NCI-H2227 treated with DMSO at 0.1 percent for 48 hours (cell line): Measurements from ENCODE around the gene CDCA4.
"Not testable (repeated sequence)": the region's sequence is repeated elsewhere in the genome, so short reads cannot be mapped to it uniquely, and the experiment has no call there.

Experiments
- DNase-seq: peaks from one replicate; lab custom pipeline; 2025; lab: John Stamatoyannopoulos, UW

Gene CDCA4

GRCh38 chr14:105033412-105033900, 12.6 kb upstream of the CDCA4 start:
- not testable (repeated sequence) for DNase-seq

DNA sequence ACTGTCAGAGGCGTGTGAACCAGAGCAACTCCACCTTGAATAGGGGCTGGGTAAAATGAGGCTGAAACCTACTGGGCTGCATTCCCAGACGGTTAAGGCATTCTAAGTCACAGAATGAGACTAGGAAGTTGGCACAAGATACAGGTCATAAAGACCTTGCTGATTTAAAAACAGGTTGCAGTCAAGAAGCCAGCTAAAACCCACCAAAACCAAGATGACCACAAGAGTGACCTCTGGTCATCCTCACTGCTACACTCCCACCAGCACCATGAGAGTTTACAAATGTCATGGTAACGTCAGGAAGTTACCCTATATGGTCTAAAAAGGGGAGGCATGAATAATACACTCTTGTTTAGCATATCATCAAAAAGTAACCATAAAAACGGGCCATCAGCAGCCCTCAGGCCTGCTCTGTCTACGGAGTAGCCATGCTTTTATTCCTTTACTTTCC, 11.6 kb upstream of the CDCA4 start:
- DNase-seq, result not testable (repeated sequence)

- DNase-seq, result no peak
Measured at GRCh38 chr14:105030836-105031396, 10.0 kb upstream of the CDCA4 start.

GRCh38 chr14:105030194-105030593, 9.3 kb upstream of the CDCA4 start:
- DNase-seq, result no peak

GRCh38 chr14:105029402-105029801, 8.5 kb upstream of the CDCA4 start:
- no peak for DNase-seq

DNA sequence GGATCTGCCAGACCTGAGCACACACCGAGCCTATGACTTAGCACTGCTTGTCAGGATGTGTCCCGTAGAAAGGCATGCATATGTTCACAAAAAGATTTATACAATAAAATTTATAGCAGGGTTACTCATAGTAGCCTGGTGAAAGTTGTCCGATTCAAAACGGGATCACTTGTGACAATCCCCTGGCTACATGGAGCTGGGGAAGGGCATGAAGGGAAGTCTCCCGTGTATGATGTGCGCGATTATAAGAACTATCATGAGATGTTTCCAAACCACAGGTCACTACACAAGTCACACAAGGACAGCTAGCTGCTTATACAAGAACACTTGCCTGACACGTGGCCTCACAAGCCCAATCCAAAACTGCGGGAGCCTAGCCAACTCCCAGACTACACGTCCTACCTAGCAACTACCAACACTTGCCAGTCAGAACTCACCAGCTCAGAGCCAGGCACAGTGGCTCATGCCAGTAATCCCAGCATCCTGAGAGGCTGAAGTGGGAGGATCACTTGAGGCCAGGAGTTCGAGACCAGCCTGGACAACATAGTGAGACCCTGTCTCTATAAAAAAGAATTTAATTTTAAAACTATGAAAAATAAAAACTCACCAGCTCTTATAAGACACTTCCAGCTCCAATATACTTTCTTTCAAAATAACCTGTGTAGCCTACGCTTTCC, 7.5 kb upstream of the CDCA4 start:
- DNase-seq, result no peak

DNA sequence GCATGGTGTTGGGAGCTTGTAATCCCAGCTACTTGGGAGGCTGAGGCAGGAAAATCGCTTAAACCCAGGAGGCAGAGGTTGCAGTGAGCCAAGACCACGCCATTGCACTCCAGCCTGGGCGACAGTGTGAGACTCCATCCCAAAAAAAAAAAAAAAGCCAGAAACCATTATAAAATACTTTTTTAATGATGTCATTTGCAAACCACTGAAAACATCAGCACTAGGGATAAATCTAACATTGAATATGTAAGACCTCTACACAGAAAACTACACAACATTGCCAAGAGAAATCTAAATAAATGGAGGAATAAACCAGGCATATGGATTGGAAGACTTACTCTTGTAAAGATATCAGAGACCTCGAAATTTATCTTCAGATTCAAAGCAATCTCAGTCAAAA, 6.8 kb upstream of the CDCA4 start:
- DNase-seq, result not testable (repeated sequence)

DNA sequence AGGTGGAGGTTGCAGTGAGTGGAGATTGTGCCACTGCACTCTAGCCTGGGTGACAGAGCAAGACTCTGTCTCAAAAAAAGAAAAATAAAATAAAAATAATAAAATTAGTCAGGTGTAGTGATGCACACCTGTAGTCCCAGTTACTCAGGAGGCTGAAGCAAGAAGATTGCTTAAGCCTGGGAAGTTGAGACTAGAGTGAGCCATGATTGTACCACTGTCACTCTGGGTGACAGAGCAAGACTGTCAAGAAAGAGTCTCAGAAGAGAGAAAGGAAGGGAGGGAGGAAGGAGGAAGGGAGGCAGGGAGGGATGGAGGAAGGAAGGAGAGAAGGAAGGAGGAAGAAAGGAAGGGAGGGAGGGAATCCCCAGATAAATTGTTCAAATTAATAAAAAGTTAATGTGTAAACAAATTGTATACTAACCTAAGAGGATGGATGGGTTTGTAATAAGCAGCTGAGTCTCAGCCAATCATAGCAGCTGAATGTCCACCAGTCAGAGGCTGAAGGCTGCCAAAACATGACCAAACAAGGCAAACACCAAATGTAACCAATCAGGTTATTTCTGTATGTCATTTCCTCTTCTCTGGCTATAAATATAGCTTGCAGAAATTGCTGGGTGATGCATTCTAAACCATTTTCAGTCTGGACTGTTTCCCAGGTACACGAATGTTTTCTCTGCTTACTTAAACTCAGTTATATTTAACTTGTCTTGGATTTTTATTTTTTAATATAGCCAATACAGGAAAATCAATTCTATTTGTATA, 6.1 kb upstream of the CDCA4 start:
- no peak for DNase-seq

DNA sequence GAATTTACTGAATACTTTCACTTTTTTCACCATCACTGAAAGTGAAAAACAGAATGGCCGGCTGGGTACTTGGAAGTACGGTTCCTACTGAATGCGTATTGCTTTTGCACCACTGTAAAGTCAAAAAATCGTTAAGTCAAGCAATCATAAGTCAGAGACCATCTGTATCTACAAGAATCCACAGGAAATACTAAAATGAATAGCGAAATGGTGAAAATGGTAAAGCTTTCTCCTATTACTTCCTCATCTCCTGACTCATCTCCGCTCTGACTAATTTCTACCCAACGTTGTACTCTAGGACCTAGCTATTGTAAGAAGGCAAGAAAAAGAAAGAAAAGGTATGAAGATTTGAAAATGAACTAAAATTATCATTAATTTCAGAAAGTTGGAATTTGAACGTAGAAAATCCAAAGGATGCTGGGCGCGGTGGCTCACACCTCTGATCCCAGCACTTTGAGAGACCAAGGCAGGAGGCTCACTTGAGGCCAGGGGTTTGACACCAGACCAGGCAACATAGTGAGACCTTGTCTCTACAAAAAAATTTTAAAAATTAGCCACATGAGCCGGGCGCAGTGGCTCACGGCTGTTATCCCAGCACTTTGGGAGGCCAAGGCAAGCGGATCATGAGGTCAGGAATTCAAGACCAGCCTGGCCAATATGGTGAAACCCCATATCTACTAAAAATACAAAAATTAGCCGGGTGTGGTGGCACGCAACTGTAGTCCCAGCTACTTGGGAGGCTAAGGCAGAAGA, 5.3 kb upstream of the CDCA4 start:
- no peak for DNase-seq

DNA sequence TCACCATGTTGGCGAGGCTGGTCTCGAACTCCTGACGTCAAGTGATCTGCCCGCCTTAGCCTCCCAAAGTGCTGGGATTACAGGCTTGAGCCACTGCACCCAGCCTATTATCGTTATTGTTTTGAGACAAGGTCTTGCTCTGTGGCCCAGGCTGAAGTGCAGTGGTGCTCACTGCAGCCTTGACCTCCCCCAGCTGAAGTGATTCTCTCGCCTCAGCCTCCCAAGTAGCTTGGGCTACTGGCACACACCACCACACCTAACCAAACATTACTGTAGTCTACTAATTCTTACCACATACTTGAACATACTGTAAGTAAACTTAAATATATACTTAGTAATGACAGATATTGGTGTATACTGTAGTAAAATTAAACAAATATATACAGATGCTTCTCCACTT, 4.5 kb upstream of the CDCA4 start:
- no peak for DNase-seq

DNA sequence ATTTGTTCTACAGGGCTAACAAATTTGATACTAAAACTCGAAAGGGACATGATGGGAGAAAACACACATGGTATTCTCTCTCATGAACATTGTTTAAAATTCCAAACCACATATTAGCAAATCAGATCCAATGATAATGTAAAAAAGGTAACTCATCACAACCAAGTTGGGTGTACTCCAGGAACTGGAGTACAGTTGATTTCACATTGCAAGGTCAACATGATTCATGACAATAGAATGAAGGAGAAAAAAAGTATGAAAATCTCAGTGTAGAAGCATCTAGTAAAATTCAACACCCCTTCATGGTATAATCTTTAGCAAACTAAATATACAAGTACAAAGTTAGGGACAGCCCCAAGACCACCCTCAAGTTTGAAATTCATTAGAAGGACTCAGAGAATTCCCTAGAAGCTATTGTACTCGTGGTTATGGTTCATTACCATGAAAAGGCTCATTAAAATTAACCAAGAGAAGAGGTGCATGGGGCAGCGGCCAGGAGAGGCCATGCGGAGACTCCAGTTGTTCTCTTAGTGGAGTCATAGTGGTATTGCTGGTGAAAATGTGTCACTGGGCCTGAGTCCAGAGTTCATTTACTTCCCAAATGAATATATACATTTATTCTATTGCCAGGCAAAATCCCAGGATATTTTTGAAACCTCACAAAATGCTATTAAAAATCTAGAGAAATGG, 3.1 kb upstream of the CDCA4 start:
- no peak for DNase-seq

GRCh38 chr14:105023144-105023543, 2.3 kb upstream of the CDCA4 start:
- DNase-seq, result no peak

- DNase-seq, result no peak
Measured at GRCh38 chr14:105022276-105022670, 1.4 kb upstream of the CDCA4 start.

- DNase-seq, result peak; percentile 84
Measured at GRCh38 chr14:105021656-105022275, 883 bp upstream of the CDCA4 start.

GRCh38 chr14:105019861-105020814, 745 bp downstream of the CDCA4 start:
- DNase-seq, result no peak

DNA sequence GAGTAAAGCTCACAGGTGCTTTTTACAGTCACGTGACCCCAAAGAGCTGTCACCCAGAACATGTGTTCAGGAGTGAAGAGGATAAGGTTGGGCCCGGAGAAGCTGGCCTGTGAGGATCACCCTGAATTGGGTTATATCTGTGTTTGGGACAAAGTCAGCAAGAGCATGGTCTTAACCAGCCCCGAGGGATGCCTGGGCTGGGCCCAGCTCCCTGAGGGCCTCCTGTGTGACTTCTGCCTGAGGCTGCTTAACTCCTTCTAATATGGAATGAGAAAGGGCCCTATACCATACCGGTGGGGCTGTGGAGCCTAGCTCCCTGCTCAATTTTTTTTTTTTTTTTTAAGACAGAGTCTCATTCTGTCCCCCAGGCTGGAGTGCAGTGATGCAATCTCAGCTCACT, 2.5 kb downstream of the CDCA4 start:
- no peak for DNase-seq

GRCh38 chr14:105015905-105016304, 5.0 kb downstream of the CDCA4 start:
- DNase-seq, result no peak

- no peak for DNase-seq
Measured at GRCh38 chr14:105015242-105015641, 5.6 kb downstream of the CDCA4 start.

- no peak for DNase-seq
Measured at GRCh38 chr14:105014631-105015030, 6.3 kb downstream of the CDCA4 start.

DNA sequence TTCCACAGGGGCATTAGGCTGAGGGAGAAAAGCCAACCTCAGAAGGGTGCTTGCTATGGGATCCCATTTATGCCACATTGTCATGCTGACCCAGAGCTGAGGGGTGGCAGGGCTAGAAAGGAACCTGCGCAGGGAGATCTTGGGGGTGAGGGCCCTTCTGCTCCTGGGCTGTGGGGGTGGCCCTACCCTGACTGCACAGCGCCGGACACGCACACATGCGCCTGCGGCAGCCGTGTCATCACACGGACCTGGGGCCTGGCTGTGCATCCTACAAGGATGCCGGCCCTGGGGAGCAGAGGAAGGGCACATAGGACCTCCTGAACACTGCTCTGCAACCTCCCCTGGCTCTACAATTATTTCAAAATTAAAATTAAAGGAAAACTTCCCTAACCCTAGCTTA, 6.9 kb downstream of the CDCA4 start:
- no peak for DNase-seq
